K562 (cell line): ENCODE results near the gene B3GALNT2. TPM values are rescaled to one million over a fixed set of nuclear protein-coding genes. Genes with fewer than 3 reads are reported as not detected.

Source experiments
- CC2D1A ChIP-seq: fragments of 450-650 bp; IDR thresholded peaks from 2 replicates; pipeline ENCODE4 v1.6.1; 2017; ENCODE audit warnings: mild to moderate bottlenecking
- CHD2 ChIP-seq: IDR thresholded peaks from 2 replicates; pipeline ENCODE4 v1.6.1; 2011; ENCODE audit warnings: low read depth, low read length
- CREBBP ChIP-seq: IDR thresholded peaks from one replicate; pipeline ENCODE4 v1.6.1; 2012; ENCODE audit warnings: low read depth, mild to moderate bottlenecking, control low read depth, inconsistent platforms, low read length
- EZH2 ChIP-seq: IDR thresholded peaks from 2 replicates; pipeline ENCODE4 v1.6.1; 2012; ENCODE audit warnings: low read depth, mild to moderate bottlenecking, inconsistent platforms, low read length, borderline replicate concordance
- MAFK ChIP-seq: IDR thresholded peaks from 2 replicates; pipeline ENCODE4 v1.6.1; 2011; ENCODE audit warnings: low read length, improper control_type of control experiment
- MCM7 ChIP-seq, 2 experiments: fragments of 450-650 bp; IDR thresholded peaks; 2 replicates each; pipeline ENCODE4 v1.6.1; 2016 to 2018
- NR2C2 ChIP-seq, 2 experiments: fragments of 200-800 bp in 1 of 2; sonication (Bioruptor generic) in 1 of 2; sonication (generic) in 1 of 2; formaldehyde crosslinking in 1 of 2; IDR thresholded peaks; 2 replicates each; pipeline versions ENCODE4 v1.6.1 to v1.8.0; 2016 to 2022; ENCODE audit warnings: mild to moderate bottlenecking in 1 of 2, missing compliant biosample characterization in 1 of 2, missing genetic modification characterization in 1 of 2, missing genetic modification reagents in 1 of 2
- POLR2H ChIP-seq: IDR thresholded peaks from 2 replicates; pipeline ENCODE4 v1.6.1; 2016; ENCODE audit warnings: missing genetic modification characterization, low read depth, mild to moderate bottlenecking, control low read depth, missing compliant biosample characterization, moderate library complexity
- RBM34 ChIP-seq: fragments of 200-400 bp; formaldehyde crosslinking; IDR thresholded peaks from 2 replicates; pipeline ENCODE4 v1.6.1; 2018; ENCODE audit warnings: low read length, borderline replicate concordance; ENCODE audit not compliant: insufficient read depth
- RNF2 ChIP-seq: sonication (generic); IDR thresholded peaks from 2 replicates; pipeline ENCODE4 v1.6.1; 2016
- SAFB ChIP-seq: fragments of 200-400 bp; formaldehyde crosslinking; IDR thresholded peaks from 2 replicates; pipeline ENCODE4 v1.6.1; 2017; ENCODE audit warnings: low read depth, low read length, borderline replicate concordance
- SMAD4 ChIP-seq: fragments of 250-450 bp; sonication (Bioruptor Pico); conservative IDR thresholded peaks from 2 replicates; pipeline ENCODE4 v1.8.0; 2021; ENCODE audit warnings: inconsistent platforms, mild to moderate bottlenecking, moderate library complexity
- SP1 ChIP-seq: sonication (generic); formaldehyde crosslinking; IDR thresholded peaks from 2 replicates; pipeline ENCODE4 v1.8.1; 2022; ENCODE audit warnings: mild to moderate bottlenecking, missing genetic modification reagents
- SPI1 ChIP-seq: IDR thresholded peaks from 2 replicates; pipeline ENCODE4 v1.6.1; 2011; ENCODE audit warnings: low read depth, low read length, control low read depth, borderline replicate concordance
- TAF9B ChIP-seq: fragments of 450-650 bp; IDR thresholded peaks from 2 replicates; pipeline ENCODE4 v1.6.1; 2018; ENCODE audit warnings: mild to moderate bottlenecking; ENCODE audit not compliant: partially characterized antibody
- XRCC3 ChIP-seq: fragments of 450-650 bp; IDR thresholded peaks from 2 replicates; pipeline ENCODE4 v1.6.1; 2017; ENCODE audit warnings: mild to moderate bottlenecking, moderate library complexity
- ZC3H8 ChIP-seq: fragments of 450-650 bp; IDR thresholded peaks from 2 replicates; pipeline ENCODE4 v1.6.1; 2017
- ZNF668 ChIP-seq: fragments of 250-450 bp; sonication (Bioruptor Pico); IDR thresholded peaks from 2 replicates; pipeline ENCODE4 v1.8.0; 2022; ENCODE audit warnings: mild to moderate bottlenecking, inconsistent platforms
- polyA plus RNA-seq, 8 experiments: library from polyadenylated mRNA; depleted of rRNA in 4 of 8; stranded (reverse) in 5 of 8; unstranded in 3 of 8; fragments of >200 nt; fragmentation: Nextera tagmentation in 2 of 8; fragmentation: Illumina TruSeq in 1 of 8; extraction: Ambion mirVana in 2 of 8; extraction: Trizol in 1 of 8; gene quantifications; 2 replicates each; pipeline versions ENCODE4 v1.2.1 to v1.2.3, GENCODE V29; 2011 to 2014; ENCODE audit warnings: inconsistent platforms in 1 of 8, missing spikeins in 1 of 8
- total RNA-seq, 7 experiments: library from RNA; depleted of rRNA in 6 of 7; stranded (reverse); fragments of >200 nt in 6 of 7; fragmentation: Illumina TruSeq in 2 of 7; extraction: Trizol in 2 of 7; gene quantifications; 2 replicates each; pipeline versions ENCODE4 v1.2.1 to v1.2.3, GENCODE V29; 2011 to 2021; ENCODE audit warnings: low replicate concordance in 1 of 7
- TF ChIP-seq, protein P1 (sequence below): sonication (generic); formaldehyde crosslinking; IDR thresholded peaks from 2 replicates; pipeline ENCODE4 v1.8.1; 2023; ENCODE audit warnings: mild to moderate bottlenecking, missing genetic modification reagents
- TF ChIP-seq, protein P2 (sequence below): fragments of 450-650 bp; IDR thresholded peaks from 2 replicates; pipeline ENCODE4 v1.6.1; 2018; ENCODE audit not compliant: partially characterized antibody
- TF ChIP-seq, protein P3 (sequence below): fragments of 200-400 bp; formaldehyde crosslinking; IDR thresholded peaks from 2 replicates; pipeline ENCODE4 v1.6.1; 2017; ENCODE audit warnings: mild to moderate bottlenecking, low read depth, low read length, moderate library complexity

The B3GALNT2 gene
- total and polyA plus RNA-seq, 9 of the 15 experiments (the other 6 are each of a cell fraction or from before 2014, with no cell fraction given), result 2.0 to 31.7 (median 22.9) TPM

DNA sequence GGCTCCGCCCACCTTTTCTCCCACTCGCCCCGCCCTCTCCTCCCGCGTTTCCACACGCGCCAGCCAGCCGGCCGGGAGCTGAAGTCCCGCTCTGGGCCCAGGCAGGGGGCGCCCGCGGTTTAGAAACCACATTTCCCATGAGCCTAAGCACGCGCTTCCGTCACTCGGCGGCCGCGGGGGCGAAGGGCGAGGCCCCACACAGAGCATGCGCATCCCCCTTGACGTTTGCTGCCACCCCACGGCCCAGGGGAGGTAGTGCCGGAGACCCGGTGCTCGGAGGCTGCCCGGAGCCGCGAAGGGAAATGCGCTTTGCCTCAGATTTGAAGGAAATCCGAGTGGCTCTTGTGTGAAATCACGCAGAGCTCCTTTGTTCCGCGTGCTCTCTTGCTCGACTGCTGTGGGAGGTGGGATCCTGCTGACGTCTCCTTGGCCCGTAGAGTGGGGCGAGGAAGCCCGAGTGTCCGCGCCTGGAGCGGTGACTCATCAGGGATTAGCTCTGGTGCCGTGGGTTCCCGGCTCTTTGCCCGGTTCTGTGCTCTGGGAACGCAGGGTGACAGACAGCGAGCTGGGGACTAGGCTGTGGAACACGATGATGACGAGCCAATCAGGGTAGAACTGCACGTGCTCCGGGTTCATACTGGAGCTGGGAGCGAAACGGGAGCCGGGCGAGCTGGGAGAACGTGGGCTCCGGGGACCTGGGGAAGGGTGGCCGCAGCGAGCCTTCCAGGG, 406 bp upstream of the B3GALNT2 start (continued):
- TF ChIP-seq XRCC3 (no peak), RBM34 (no peak), RNF2 (peak; percentile 73; the same call in 1 of the 2 replicates), CC2D1A (no peak), SP1 (CRISPR knock-in tag) (peak; percentile 96), SPI1 (0 out of 2 replicates have a peak, but pooled peaks have one; percentile 16), EZH2 (no peak), SMAD4 (CRISPR knock-in tag) (no peak), MAFK (peak; percentile 28; the same call in 1 of the 2 replicates), CREBBP (no peak), TAF9B (peak; percentile 73), CHD2 (peak; percentile 29; the same call in 1 of the 2 replicates), POLR2H (tag) (peak; percentile 44; the same call in 1 of the 2 replicates), MCM7 (IDR thresholded peaks at IDR 0.05) (no peak), ZNF668 (CRISPR knock-in tag) (no peak), NR2C2 (CRISPR knock-in tag; IDR thresholded peaks at IDR 0.05) (peak; percentile 50; the same call in 1 of the 2 replicates), NR2C2 (tag; IDR thresholded peaks at IDR 0.05) (peak; percentile 92), SAFB (peak; percentile 70), ZC3H8 (no peak)
- TF ChIP-seq, protein P1, sequence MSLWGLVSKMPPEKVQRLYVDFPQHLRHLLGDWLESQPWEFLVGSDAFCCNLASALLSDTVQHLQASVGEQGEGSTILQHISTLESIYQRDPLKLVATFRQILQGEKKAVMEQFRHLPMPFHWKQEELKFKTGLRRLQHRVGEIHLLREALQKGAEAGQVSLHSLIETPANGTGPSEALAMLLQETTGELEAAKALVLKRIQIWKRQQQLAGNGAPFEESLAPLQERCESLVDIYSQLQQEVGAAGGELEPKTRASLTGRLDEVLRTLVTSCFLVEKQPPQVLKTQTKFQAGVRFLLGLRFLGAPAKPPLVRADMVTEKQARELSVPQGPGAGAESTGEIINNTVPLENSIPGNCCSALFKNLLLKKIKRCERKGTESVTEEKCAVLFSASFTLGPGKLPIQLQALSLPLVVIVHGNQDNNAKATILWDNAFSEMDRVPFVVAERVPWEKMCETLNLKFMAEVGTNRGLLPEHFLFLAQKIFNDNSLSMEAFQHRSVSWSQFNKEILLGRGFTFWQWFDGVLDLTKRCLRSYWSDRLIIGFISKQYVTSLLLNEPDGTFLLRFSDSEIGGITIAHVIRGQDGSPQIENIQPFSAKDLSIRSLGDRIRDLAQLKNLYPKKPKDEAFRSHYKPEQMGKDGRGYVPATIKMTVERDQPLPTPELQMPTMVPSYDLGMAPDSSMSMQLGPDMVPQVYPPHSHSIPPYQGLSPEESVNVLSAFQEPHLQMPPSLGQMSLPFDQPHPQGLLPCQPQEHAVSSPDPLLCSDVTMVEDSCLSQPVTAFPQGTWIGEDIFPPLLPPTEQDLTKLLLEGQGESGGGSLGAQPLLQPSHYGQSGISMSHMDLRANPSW (CRISPR knock-in tag), result peak; percentile 97; the same call in 1 of the 2 replicates
- TF ChIP-seq, protein P2, sequence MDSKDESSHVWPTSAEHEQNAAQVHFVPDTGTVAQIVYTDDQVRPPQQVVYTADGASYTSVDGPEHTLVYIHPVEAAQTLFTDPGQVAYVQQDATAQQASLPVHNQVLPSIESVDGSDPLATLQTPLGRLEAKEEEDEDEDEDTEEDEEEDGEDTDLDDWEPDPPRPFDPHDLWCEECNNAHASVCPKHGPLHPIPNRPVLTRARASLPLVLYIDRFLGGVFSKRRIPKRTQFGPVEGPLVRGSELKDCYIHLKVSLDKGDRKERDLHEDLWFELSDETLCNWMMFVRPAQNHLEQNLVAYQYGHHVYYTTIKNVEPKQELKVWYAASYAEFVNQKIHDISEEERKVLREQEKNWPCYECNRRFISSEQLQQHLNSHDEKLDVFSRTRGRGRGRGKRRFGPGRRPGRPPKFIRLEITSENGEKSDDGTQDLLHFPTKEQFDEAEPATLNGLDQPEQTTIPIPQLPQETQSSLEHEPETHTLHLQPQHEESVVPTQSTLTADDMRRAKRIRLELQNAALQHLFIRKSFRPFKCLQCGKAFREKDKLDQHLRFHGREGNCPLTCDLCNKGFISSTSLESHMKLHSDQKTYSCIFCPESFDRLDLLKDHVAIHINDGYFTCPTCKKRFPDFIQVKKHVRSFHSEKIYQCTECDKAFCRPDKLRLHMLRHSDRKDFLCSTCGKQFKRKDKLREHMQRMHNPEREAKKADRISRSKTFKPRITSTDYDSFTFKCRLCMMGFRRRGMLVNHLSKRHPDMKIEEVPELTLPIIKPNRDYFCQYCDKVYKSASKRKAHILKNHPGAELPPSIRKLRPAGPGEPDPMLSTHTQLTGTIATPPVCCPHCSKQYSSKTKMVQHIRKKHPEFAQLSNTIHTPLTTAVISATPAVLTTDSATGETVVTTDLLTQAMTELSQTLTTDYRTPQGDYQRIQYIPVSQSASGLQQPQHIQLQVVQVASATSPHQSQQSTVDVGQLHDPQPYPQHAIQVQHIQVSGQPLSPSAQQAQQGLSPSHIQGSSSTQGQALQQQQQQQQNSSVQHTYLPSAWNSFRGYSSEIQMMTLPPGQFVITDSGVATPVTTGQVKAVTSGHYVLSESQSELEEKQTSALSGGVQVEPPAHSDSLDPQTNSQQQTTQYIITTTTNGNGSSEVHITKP, result peak; percentile 37
- TF ChIP-seq, protein P3, sequence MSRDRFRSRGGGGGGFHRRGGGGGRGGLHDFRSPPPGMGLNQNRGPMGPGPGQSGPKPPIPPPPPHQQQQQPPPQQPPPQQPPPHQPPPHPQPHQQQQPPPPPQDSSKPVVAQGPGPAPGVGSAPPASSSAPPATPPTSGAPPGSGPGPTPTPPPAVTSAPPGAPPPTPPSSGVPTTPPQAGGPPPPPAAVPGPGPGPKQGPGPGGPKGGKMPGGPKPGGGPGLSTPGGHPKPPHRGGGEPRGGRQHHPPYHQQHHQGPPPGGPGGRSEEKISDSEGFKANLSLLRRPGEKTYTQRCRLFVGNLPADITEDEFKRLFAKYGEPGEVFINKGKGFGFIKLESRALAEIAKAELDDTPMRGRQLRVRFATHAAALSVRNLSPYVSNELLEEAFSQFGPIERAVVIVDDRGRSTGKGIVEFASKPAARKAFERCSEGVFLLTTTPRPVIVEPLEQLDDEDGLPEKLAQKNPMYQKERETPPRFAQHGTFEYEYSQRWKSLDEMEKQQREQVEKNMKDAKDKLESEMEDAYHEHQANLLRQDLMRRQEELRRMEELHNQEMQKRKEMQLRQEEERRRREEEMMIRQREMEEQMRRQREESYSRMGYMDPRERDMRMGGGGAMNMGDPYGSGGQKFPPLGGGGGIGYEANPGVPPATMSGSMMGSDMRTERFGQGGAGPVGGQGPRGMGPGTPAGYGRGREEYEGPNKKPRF, result no peak
